Measurements from ENCODE around the gene PLEK. TPM values are rescaled to one million over a fixed set of nuclear protein-coding genes. Genes with fewer than 3 reads are reported as not detected.

The PLEK gene
- total and polyA plus RNA-seq, 2 of the 13 experiments (the other 11 are each of a cell fraction or from before 2014, with no cell fraction given) = not detected

- Histone ChIP-seq H3K36me3 (replicated peaks in 1 of 2; ENCODE audit: control insufficient read depth in 1 of 2, insufficient read depth in 2 of 2, low read length in 2 of 2) (no peaks in the 10 kb centered on the region), H4K20me1 (ENCODE audit: insufficient read depth, low read length) (no peaks in the 10 kb centered on the region), H3K9me3 (ENCODE audit: low read length) (no peaks in the 10 kb centered on the region), H3K27me3 (ENCODE audit: control insufficient read depth in 1 of 2, insufficient read depth in 2 of 2, low read length in 2 of 2) (peaks cover 0 to 16% of the 10 kb centered on the region in 2 experiments; a peak in 2 of 5 replicates), H3K9ac (ENCODE audit: insufficient read depth, low read depth, low read length) (no peak overlapping the region), H3K79me2 (ENCODE audit: insufficient read depth, low read length) (no peaks in the 10 kb centered on the region), H3K4me3 (replicated peaks in 1 of 3; ENCODE audit: insufficient read depth in 1 of 3, low read depth in 2 of 3, low read length in 3 of 3) (no peak overlapping the region), H3K4me2 (ENCODE audit: low read depth, low read length) (no peak overlapping the region), H2AFZ (ENCODE audit: low read length) (no peak overlapping the region), H3K27ac (ENCODE audit: extremely low read length, insufficient read depth, low read length) (no peak overlapping the region), H3K4me1 (ENCODE audit: insufficient read depth, low read length) (no peaks in the 10 kb centered on the region)
- intact Hi-C loops (cut with micrococcal nuclease; ENCODE audit: unreplicated experiment) (no loop called here), in situ Hi-C loops (cut with HindIII; ENCODE audit: extremely low pct_ligation_motif_present, low pct_unique_long_range_greater_than_20kb) (no loop called here)
- ChIA-PET POLR2A (no interaction called here), CTCF (ENCODE audit: low intra/inter-chr PET ratio, low total read pairs) (no interaction called here)
- TF ChIP-seq ZNF629 (CRISPR knock-in tag; conservative IDR thresholded peaks at IDR 0.05) = 0 out of 2 replicates have a peak, but pooled peaks have one; percentile 37
- TF ChIP-seq, protein P1, sequence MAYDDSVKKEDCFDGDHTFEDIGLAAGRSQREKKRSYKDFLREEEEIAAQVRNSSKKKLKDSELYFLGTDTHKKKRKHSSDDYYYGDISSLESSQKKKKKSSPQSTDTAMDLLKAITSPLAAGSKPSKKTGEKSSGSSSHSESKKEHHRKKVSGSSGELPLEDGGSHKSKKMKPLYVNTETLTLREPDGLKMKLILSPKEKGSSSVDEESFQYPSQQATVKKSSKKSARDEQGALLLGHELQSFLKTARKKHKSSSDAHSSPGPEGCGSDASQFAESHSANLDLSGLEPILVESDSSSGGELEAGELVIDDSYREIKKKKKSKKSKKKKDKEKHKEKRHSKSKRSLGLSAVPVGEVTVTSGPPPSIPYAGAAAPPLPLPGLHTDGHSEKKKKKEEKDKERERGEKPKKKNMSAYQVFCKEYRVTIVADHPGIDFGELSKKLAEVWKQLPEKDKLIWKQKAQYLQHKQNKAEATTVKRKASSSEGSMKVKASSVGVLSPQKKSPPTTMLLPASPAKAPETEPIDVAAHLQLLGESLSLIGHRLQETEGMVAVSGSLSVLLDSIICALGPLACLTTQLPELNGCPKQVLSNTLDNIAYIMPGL (CRISPR knock-in tag; IDR thresholded peaks at IDR 0.05; ENCODE audit: borderline replicate concordance in 1 of 2, low read depth in 1 of 2) = no peak
- BruUV-seq (replicated peaks) = no TSS peak
- no peak for ATAC-seq
- no peak for DNase-seq (ENCODE audit: low spot score)
- FAIRE-seq = no peak
These were observed 49.4 kb downstream of the PLEK start for GRCh38 chr2:68414452-68414851.

DNA sequence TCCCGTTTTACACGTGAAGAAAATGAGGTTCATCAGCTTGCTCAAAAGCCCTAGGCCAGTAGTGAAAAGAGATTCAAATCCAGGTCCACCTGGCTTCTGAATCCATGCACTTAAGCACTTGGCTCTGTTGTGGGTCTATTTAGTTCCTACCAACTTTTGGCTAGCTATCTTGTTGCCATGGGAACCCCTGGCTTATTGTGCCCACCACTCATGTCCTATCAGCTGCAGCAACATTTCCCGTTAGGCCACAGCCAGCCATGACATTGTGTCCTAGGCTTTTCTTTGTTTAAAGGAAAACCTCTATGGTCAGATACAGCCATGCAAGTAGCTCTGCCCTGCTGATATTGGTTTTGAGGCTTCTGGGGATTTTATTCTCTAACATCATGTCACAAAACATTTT, 49.8 kb downstream of the PLEK start:
- Histone ChIP-seq H3K9ac (ENCODE audit: insufficient read depth, low read depth, low read length) (no peak overlapping the region), H3K79me2 (ENCODE audit: insufficient read depth, low read length) (no peaks in the 10 kb centered on the region), H3K4me3 (replicated peaks in 1 of 3; ENCODE audit: insufficient read depth in 1 of 3, low read depth in 2 of 3, low read length in 3 of 3) (no peak overlapping the region), H3K27me3 (ENCODE audit: control insufficient read depth in 1 of 2, insufficient read depth in 2 of 2, low read length in 2 of 2) (peaks cover 0 to 16% of the 10 kb centered on the region in 2 experiments; a peak in 2 of 5 replicates), H3K27ac (ENCODE audit: extremely low read length, insufficient read depth, low read length) (no peak overlapping the region), H3K4me1 (ENCODE audit: insufficient read depth, low read length) (no peaks in the 10 kb centered on the region), H4K20me1 (ENCODE audit: insufficient read depth, low read length) (no peaks in the 10 kb centered on the region), H3K36me3 (replicated peaks in 1 of 2; ENCODE audit: control insufficient read depth in 1 of 2, insufficient read depth in 2 of 2, low read length in 2 of 2) (no peaks in the 10 kb centered on the region), H2AFZ (ENCODE audit: low read length) (no peak overlapping the region), H3K9me3 (ENCODE audit: low read length) (no peaks in the 10 kb centered on the region), H3K4me2 (ENCODE audit: low read depth, low read length) (no peak overlapping the region)
- DNase-seq (ENCODE audit: low spot score) (no peak), ATAC-seq (no peak), FAIRE-seq (no peak)
- in situ Hi-C loops (cut with HindIII; ENCODE audit: extremely low pct_ligation_motif_present, low pct_unique_long_range_greater_than_20kb) (no loop called here), intact Hi-C loops (cut with micrococcal nuclease; ENCODE audit: unreplicated experiment) (no loop called here)
- CTCF ChIA-PET (ENCODE audit: low intra/inter-chr PET ratio, low total read pairs) = no interaction called here
- WGBS (ENCODE audit: low lambda C conversion rate) = 1% methylated on average over 3 of the region's 3 CpGs
- BruUV-seq (replicated peaks) = no TSS peak
- POLR2A ChIA-PET = no interaction called here
- no peak for TF ChIP-seq ZMAT5 (CRISPR knock-in tag; IDR thresholded peaks at IDR 0.05; ENCODE audit: borderline replicate concordance, low read depth)
- TF ChIP-seq RFX1 (IDR thresholded peaks at IDR 0.05) = peak; percentile 18; the same call in 1 of the 2 replicates
- no peak for TF ChIP-seq SMAD3 (CRISPR knock-in tag; IDR thresholded peaks at IDR 0.05)
- no peak for TF ChIP-seq ZNF274 (CRISPR knock-in tag; IDR thresholded peaks at IDR 0.05)
- no peak for TF ChIP-seq ZNF597 (CRISPR knock-in tag; IDR thresholded peaks at IDR 0.05)
- TF ChIP-seq THAP8 (CRISPR knock-in tag; IDR thresholded peaks at IDR 0.05; ENCODE audit: borderline replicate concordance) = no peak

All from HepG2 (cell line).